ENCODE measurements around the gene ZNF74.

The ZNF74 gene

DNA sequence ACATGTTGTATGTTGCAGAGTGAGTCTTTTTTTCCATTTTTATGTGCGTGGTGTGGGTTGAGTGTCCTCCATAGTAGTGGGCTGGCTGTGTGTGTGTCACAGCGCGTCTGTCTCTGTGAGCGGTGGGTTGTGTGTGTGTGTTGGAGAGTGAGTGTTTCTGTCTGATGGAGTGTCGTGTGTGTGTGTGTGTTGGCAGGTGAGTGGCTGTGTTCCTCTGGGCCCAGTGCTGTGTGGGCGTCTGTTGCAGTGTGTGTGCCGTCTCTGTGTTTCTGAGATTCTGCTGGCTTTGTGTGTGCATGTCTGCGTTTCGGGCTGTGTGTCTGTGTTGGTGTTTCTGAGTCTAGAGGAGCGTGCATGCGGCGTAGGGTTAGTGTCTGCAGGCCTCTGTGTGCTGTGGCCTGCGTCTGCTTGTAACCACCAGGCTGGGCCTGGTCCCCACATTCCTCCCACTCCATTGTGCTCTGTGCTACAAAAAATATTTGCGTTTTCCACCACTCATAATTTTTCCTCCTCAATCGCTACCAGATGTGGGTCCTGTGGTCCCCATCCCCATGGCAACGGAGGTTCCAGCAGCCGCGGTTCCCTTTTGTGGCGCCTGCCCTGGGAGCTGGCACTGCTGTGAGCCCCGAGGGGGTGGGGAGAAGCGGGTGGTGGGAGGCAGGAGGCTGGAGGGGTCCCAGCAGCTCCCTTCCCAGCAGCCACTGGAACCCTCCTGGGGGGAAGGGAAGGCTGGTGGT is 28.5 kb downstream of the ZNF74 start:
- no peak for DNase-seq

DNA sequence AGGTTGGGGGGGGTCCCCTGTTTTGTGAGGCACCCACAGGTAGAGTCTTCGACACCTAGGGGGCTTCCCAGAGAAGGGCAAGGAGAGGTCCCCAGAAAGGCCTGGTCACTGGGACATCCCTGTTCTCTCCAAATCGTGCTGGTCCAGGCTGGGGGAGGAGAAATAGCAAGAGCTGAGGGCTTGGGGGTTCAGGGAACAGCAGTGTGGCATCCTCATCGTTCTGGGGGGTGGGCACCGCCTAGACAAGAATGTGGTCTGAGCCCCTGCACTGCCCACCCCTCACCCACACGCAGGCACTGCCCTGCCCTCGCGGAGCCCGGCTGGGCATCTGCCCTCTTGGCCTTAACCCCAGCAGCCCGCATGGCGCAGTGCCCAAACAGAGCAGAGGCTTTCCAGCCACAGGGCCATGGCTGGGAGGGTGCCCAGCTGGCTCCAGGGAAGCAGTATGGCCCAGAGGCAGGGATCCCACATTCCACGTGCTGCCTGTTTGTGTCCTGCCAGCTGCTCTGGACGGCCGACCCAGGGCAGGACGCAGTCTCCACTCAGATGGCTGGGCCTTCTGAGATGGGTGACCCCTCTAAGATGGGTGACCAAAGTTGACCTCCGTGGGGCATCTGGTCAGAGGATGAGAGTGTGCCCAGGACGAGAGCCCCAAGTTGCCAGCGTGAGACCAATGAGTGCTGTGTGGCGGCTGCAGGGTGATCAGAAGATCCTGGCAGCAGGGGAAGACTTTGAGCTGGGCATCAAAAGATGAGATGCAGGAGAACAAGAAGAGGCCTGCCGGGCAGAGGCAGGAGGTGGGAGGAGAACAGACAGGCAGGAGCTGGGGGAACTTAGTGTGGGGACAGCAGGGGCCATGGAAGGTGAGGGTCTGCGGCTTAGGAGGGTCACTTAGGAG is 29.3 kb downstream of the ZNF74 start:
- DNase-seq, result peak; percentile 58 to 94

DNA sequence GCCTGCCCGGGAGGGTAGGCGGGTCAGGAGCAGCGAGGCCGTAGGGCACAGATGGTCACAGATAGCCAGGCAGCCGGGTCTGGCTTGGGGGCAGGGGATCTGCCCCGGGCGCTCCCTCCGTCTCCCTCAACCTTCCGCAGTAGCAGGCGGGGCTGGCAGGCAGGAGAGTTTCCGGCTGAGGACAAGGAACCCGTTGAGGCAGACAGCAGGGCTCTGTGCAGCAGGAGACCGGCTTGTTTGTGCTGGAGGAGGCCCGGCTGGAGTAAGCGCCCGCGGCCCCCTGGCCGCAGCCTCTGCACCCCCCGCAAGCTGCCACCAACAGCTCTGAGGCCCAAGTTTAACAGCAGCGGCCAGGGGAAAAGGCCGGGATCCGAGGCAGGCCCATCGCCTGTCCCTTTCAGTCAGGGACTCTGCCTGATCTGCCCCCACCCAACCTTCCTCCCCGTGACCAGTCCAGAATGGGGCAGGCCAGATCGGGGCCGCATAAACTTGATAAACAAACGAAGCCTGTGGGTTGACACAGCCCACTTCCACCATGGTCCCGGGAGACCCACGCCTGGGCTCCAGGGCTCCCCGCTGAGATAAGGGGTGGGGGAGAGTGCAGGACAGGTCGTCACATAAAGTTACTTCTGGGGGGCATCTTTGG is 30.1 kb downstream of the ZNF74 start:
- peak in 1 of 2 donors; percentile 36 for DNase-seq

DNA sequence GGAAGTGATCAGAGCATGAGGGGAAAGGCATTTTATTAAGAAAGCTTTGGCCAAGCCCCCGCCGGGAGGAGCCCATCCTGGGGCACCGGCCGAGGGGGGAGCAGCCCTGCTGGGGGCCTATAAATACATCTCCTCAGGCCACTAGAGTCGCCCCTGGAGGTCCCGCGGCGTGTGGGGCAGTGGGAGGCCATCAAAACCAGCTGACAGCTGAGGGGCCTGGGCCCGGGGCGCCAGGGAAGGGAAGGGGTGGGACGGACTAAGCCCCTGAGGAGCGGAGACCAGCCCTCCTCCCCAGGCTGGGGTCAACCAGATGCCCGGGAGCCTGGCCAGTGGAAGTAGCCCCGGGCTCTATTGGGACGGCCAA is 30.6 kb downstream of the ZNF74 start:
- DNase-seq, result no peak

DNA sequence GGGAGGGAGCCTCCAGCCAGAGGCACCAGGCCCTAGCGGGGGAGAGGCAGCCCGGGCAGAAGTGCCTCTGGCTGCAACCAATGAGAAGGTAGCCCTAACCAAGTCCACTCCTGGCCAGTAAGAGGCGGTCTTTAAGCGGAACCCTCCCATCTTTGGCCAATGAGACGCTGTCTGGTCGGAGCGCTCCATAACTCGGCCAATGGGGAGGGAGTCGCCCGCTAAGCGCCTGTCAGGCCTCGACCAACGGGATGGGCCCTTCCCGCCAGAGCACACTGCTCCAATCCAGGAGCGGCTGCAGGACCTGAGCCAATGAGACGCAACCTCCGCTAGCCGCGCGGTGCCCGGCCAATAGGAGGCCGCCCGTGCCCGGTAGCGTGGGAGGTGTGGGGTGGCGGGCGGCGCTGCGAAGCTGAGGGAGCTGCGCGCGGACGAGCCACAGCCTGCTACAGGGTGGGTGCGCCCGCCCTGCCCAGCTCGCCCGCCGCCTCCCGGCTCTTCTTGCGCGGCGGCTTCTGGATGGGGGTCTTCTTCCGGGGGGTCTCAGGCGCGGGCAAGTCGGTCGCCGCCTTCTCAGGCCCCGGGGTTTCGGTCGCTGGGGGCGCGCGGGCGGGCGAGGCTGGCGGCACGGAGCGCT is 31.1 kb downstream of the ZNF74 start:
- DNase-seq, result peak in 1 of 2 donors; percentile 12

DNA sequence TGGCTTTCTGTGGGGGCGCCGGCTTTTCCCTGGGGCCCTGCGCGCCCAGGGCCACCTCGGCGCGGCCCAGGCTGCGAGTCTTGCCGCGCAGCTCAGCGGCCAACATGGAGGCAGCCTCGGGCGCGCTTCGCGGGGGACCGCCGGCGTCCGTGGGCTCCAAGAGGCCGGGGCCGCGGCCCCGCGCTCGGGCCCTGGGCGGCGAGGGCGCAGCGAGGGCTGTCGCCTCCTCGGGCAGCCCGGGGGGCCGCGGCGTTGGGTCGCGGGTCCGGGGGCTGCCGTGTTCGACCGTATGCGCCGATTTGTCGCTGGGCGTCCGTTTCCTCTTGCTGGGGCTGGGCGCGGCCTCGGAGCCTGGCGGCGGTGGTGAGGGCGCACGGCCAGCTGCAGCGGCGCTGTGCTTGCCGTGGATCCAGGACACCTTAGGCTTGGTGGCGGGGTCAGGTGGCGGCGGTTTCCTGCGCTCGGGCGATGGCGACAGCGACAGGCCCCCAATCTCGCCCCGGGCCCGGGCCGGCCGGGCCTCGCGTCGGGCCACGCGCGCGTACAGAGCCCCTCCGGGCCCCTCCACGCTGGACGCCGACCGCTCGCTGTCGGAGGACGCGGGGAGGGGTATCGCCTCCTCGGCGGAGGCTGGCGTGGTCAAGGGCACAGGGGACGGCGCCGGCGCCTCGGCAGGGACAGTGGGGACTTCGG is 31.8 kb downstream of the ZNF74 start:
- no peak for DNase-seq

DNA sequence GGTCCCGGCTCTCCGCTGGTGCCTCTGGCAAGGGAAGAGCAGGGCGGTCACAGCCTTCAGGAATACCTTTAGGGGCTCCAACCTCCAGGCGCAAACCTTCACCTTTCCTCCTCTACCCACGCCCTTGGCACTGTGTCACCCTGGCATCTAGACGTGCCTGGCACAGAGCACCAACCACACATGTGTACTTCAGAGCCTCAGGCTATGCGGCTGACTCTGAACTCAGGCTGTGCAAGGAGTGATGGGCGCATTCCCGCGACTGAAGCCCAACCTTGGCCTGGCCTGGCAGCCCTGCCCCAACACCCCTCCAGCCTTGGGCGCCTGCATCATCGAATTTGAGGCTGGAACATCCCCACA is 32.3 kb downstream of the ZNF74 start:
- DNase-seq, result no peak

DNA sequence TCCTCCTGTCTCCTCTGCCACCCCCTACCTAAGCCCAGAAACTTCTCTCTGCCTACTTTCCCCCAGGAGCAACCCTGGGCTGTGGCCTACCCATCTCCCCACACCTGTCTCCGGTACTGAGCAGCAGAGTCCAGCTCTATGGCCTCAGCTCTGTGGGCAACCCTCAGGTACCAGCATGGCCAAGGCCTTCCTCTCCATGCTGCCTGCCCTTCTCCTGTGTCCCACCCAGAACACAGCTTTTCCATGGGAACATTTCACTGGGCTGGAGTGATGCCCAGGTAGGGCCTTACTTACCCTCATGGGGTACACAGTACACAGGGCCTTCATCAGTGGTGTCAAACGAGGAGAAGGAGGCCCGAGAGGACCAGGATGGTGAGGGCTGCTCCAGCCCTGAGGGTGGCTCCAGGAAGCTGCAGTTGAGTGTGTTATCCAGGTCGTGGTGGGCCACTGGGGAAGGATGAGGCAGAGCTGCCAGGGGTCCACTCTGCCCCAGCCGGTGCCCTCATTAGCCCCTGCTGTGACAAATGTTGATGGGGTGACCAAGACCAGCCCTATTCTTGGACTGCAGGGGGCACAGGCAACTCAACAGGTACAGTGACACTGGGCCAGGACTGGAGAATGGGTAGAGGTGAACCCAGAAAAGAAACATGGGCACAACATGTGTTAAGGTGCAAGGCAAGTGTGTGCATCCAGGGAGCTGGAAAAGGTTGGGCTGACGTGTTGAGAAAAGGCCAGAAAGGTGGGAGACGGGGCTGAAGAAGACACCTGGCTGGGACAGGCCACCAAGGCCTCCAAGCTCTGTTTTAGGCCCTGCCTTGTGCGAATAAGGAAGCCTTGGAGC is 33.4 kb downstream of the ZNF74 start:
- DNase-seq, result no peak

DNA sequence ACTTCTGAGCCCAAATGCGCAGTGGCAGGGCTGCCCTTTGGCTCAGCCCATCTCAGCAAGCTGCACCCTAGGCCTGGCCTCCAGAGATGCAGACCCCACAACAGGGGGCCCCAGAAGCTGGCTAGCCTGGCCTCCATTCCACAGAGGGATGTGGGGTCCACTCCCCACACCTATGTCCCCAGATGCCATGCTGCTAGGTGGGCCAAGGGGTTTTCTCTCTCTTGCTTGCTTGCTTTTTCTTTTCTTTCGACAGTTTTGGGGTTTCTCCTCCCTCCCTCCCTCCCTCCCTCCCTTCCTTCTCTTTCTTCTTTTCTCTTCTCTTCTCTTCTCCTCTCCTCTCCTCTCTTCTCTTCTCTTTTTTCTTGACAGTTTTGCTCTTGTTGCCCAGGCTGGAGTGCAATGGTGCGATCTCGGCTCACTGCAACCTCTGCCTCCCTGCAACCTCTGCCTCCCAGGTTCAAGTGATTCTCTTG is 34.0 kb downstream of the ZNF74 start:
- DNase-seq, result no peak

DNA sequence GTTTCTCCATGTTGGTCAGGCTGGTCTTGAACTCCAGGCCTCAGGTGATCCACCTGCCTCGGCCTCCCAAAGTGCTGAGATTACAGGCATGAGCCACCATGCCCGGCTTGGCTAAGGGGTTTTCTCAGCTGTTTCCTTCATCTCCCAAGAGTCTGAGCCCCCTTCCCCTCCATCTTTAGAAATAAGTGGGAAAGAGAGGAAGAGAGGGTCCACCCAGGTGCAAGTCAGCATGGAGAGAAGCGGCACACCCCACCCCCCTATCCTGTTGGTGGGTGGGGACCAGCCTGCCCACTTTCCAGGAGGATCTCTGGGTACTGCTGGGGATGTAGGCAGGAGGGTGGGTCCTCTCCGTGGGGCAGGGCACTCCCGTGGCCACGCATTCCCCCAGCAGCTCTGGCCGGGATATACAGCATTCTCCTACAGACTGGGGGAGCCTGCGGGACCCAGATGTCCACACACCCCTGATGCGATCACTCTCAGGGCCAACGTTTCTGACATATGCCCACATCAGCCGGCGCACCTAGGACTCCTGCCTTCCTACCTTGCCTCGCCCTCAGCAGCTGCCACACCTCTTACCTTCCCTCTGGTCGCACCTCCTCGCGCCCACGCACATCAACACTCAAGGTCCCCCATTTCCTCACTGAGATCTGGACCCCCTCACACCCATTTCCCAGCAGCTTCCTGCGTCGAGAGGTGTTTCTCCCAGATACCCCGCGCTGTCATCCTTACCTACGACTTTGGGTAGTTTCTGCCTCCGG is 34.7 kb downstream of the ZNF74 start:
- DNase-seq, result no peak

DNA sequence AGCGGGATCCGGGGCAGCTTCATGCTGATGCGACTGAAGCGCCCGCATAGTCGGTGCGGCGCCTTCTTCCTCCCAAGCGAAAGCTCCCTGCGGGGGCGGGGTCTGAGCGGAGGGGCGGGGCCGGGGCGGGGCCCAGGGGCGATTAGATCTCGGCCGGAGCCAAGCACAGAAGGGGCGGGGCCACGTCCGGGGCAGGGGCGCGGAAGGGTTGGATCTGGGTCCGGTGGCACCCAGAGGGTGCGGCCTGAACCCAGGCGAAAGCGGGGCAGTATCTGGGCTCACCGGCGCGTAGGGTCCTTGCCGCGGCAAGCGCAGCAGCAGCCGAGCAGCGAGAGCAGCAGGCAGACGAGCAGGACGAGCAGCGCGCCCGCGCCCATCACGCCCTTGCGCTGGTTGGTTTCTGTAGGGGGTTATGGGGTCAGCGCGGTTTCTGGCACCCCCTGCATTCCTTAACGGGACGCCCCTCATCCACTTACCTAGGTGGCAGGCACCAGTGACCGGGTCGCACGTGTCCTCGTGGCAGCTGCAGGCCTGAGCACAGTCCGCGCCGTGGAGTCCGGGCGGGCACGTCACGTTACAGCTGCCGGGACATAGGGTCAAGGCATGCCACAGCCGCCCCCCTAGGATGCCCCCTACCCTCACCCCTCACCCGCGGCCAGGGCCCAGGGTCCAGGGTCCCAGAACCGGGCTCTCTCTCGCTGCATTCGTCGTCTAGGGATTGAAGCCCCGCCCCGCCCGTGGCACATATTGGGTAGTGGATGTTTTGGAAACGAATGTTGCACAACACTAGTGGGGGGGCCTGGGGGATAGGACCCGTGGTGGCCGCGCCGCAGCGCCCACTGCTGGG is 35.5 kb downstream of the ZNF74 start:
- DNase-seq, result peak in 1 of 2 donors; percentile 8

DNA sequence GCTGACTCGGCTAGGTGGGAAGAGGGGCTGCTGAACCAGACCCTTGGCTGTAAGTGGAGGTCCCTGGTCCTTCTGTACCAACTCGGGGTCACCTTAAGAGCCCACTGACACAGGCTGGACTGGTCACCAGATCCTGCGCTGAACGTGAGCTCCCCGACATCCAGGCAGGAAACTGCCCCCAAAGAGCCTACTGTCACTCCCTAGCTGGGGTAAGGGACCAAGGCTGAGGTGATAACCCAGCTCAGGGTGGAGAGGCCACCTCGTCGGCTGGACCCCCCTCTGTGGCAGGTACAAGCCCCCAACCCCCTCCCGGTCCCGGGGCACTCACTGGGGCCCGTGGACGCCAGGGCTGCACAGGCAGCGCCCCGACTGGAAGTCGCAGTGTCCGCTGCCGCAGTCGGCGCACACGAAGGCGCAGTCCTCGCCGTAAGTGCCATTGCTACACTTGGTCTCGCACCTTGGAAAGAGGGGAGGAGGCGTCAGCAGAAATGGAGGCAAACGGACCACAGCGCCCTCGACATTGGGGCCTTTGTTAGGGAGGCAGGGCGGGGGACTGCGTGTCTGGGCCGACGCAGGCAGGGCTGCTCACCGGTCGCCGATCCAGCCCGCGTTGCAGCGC is 36.3 kb downstream of the ZNF74 start:
- no peak for DNase-seq

DNA sequence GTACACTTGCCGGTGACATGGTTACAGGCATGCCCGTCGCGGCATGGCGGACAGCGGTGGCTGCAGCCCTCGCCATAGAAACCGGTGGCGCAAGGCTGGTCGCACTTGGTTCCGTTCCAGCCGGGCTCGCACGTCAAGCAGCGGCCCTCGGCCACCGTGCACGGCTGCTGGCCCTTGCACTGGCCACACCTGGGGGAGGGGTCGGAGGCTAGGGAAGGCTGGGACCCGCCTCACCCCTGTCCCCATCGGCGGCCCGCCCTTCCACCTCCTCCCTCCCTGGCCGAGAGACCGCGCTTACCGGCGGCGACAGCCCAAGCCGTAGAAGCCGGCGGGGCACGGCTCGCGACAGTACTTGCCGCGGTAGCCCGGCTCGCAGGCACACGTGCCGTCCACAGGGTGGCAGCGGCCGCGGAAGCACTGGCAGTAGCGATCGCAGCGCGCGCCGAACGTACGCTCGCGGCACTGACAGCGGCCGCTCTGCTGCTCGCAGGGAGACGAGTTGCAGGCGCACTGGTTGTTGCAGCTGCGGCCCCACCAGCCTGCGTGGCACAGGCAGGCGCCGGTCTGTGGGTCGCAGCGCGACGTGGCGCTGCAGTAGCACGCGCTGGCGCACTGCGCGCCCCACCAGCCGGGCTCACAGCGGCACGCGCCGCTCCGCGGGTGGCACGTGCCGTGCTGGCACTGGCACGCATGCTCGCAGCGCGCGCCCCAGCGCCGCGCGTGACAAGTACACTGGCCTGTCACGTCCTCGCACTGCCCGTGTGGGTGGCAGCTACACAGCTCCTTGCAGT is 37.0 kb downstream of the ZNF74 start:
- no peak for DNase-seq

DNA sequence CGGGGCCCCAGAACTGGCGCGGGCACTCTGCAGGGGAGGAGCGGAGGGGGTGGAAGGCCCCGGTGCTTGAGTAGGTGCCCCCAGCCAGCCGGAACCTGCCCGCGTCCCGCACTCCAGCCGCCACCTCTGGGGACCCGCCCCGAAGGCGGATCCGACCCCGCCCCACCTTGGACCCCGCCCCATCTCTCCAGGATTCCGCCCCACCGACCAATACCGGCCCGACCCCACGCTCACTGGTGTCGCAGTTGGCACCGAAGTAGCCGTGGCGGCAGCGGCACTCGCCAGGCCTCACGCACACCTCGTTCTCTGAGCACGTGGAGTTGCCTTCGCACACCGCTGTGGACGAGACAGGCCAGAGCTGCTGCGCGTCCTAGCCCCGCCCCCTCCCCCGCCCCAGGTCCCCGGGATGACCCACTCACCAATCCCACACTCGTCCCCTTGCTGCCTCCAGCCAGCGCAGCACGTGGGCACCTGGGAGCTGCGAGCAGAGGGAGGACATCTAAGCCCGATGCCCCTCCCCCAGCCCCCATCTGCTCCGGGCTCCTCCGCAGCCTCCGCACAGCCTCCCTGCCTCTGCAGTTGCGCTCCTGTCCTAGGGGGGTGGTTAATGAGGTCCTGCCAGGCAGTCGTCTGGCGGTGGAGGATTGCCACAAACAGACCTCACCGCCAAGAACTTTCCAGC is 37.7 kb downstream of the ZNF74 start:
- DNase-seq, result no peak

DNA sequence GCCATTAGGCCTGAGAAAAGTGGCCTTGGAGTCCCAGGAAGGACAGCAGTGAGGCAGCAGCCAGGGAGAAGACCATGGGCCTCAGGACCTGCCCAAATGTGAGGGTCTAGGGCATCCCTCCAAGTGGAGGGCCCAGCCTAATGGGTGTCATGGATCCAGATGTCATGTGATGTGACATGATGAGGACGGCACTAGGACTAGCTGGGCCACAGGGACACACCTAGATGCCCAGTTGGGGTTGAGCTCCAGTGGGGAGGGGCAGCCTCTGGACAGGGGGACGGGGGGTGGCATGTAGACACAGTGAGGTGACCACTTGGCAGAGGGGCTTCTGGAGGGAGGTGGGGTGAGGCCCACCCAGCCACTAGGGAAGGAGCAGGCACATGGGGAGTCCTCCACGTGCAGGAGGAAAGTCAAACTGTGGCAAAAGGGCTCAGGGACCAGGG is 38.3 kb downstream of the ZNF74 start:
- DNase-seq, result no peak

DNA sequence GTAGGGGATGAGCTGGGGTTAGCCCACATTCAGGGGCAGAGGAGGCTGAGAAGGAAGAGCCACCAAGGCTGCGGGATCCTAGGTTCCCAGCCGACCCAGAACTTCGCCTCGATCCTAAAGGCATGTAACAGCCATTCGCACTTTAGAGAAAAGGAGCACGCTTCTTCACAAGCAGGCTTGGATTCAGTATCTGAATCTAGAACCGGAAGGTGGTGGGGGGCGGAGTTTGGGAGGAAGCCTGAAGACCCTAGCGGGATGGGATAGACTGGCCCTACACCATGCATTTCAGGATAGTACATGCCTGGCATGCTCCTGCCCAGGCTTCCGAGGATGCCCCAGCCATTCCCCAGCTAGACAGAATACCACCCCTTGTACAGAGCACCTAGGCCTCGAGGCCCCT is 39.2 kb downstream of the ZNF74 start:
- DNase-seq, result no peak

DNA sequence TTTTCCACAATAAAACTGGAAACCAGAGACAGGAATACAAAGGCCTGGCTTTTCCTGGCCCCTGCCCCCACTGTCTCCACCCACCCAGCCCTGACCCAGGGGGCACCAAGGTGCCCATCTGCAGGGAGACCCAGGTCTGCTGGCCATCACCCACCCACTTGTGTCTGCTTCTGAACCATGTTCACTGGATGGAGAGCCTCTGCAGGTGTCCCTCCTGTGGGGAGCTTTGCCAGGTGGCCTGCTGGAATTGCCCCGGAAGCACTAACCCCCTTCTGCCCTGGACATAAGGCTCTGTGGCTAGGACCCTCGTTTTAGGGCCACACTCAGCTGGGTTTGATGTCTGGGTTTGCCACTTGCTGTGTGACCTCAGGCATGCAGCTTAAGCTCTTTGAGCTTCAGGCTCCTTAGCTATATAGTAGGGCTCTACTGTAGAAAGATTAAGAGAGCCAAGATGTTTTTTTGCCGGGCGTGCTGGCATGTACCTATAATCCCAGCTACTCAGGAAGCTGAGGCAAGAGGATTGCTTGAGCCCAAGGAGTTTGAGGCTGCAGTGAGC is 39.8 kb downstream of the ZNF74 start:
- no peak for DNase-seq

All from hippocampal formation (tissue), 2 donors.